Neural progenitor cell (in vitro differentiated cells): Measurements from ENCODE around the gene CENPX.

Source experiments
- CTCF ChIP-seq: fragments of 200-600 bp; sonication (generic); IDR thresholded peaks from 2 replicates; pipeline ENCODE4 v1.5.1; 2017; ENCODE audit warnings: antibody characterized with exemption, mild to moderate bottlenecking
- EZH2 ChIP-seq: fragments of 200-600 bp; sonication (generic); IDR thresholded peaks from 2 replicates; pipeline ENCODE4 v1.6.1; 2017; ENCODE audit warnings: antibody characterized with exemption, mild to moderate bottlenecking, moderate library complexity

GRCh38 chr17:82003411-82004381 lies 19.0 kb downstream of the CENPX start:
- TF ChIP-seq CTCF (no peak), EZH2 (no peak)
